BE2C (cell line): Measurements from ENCODE around the gene SAMD10.
"Not testable (repeated sequence)": the region's sequence is repeated elsewhere in the genome, so short reads cannot be mapped to it uniquely, and the experiment has no call there.

Source experiments
- DNase-seq: peaks from one replicate; pipeline ENCODE4 v3.0.0-alpha.2; 2020
- H3K27me3 ChIP-seq: fragments of 250-450 bp; sonication (Bioruptor Pico); 2 replicates; pipeline ENCODE4 v1.5.1; 2020; ENCODE audit warnings: mild to moderate bottlenecking
- H3K36me3 ChIP-seq: fragments of 250-450 bp; sonication (Bioruptor Pico); 2 replicates; pipeline ENCODE4 v1.5.1; 2020; ENCODE audit warnings: mild to moderate bottlenecking
- H3K4me1 ChIP-seq: fragments of 250-450 bp; sonication (Bioruptor Pico); 2 replicates; pipeline ENCODE4 v1.5.1; 2020
- H3K4me3 ChIP-seq: 2 replicates; pipeline ENCODE4 v1.5.1; 2011; ENCODE audit warnings: low read depth, low read length
- H3K9me3 ChIP-seq: fragments of 250-450 bp; sonication (Bioruptor Pico); 2 replicates; pipeline ENCODE4 v1.5.1; 2020
- TF ChIP-seq, protein P1 (sequence below): IDR thresholded peaks from 2 replicates; pipeline ENCODE4 v1.5.1; 2012; ENCODE audit warnings: mild to moderate bottlenecking, low read depth, low read length

Gene SAMD10

DNA sequence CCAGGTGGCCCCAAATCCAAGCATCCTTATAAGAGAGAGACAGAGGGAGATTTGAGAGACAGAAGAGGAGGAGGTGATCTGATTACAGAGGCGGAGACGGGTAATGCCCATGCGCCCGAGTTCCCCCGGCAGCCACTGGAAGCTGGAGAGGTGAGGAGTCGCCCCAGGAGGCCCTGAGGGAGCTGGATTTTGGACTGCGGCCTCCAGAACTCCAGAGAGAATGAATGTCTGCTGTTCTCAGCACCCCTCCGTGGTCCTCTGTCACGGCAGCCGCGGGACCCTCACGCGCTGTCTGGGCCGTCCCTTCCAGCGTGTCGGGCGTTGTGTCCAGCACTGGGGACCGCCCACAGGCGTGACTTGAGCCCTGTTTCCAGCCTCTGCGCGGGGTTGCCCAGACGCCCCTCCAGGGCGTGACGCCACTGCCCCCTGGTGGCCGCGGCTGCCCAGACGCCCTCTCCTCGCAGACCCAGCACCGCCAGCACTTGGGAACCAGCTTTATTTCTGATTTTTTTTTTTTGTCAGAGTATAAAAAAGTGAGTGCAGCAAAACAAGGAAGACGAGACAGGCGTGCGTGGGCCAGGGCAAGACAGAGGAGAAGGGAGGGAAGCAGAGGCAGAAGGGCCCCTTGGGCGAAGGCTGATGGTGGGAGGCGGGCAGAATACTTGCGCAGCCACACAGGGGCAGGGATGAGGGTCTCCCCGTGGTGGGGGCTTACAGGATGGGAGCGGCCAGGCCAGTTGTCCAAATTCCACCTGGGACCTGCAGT, 5.6 kb downstream of the SAMD10 start:
- TF ChIP-seq, protein P1, sequence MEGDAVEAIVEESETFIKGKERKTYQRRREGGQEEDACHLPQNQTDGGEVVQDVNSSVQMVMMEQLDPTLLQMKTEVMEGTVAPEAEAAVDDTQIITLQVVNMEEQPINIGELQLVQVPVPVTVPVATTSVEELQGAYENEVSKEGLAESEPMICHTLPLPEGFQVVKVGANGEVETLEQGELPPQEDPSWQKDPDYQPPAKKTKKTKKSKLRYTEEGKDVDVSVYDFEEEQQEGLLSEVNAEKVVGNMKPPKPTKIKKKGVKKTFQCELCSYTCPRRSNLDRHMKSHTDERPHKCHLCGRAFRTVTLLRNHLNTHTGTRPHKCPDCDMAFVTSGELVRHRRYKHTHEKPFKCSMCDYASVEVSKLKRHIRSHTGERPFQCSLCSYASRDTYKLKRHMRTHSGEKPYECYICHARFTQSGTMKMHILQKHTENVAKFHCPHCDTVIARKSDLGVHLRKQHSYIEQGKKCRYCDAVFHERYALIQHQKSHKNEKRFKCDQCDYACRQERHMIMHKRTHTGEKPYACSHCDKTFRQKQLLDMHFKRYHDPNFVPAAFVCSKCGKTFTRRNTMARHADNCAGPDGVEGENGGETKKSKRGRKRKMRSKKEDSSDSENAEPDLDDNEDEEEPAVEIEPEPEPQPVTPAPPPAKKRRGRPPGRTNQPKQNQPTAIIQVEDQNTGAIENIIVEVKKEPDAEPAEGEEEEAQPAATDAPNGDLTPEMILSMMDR = peak; percentile 98
- DNase-seq = peak; percentile 94
- no peaks in the 10 kb centered on the region for H3K36me3 ChIP-seq
- H3K4me1 ChIP-seq = peaks cover 4% of the 10 kb centered on the region; the same call in 1 of the 2 replicates
- no peaks in the 10 kb centered on the region for H3K9me3 ChIP-seq
- no peaks in the 10 kb centered on the region for H3K27me3 ChIP-seq
- H3K4me3 ChIP-seq = peak overlapping the region; percentile 57

- TF ChIP-seq, protein P1 = no peak
- Histone ChIP-seq H3K27me3 (no peaks in the 10 kb centered on the region), H3K36me3 (no peaks in the 10 kb centered on the region; the same call in 1 of the 2 replicates), H3K4me3 (no peak overlapping the region; the same call in 1 of the 2 replicates), H3K9me3 (no peaks in the 10 kb centered on the region), H3K4me1 (no peaks in the 10 kb centered on the region)
- DNase-seq = no peak
Observed at GRCh38 chr20:63973160-63973479, 6.3 kb downstream of the SAMD10 start.

DNA sequence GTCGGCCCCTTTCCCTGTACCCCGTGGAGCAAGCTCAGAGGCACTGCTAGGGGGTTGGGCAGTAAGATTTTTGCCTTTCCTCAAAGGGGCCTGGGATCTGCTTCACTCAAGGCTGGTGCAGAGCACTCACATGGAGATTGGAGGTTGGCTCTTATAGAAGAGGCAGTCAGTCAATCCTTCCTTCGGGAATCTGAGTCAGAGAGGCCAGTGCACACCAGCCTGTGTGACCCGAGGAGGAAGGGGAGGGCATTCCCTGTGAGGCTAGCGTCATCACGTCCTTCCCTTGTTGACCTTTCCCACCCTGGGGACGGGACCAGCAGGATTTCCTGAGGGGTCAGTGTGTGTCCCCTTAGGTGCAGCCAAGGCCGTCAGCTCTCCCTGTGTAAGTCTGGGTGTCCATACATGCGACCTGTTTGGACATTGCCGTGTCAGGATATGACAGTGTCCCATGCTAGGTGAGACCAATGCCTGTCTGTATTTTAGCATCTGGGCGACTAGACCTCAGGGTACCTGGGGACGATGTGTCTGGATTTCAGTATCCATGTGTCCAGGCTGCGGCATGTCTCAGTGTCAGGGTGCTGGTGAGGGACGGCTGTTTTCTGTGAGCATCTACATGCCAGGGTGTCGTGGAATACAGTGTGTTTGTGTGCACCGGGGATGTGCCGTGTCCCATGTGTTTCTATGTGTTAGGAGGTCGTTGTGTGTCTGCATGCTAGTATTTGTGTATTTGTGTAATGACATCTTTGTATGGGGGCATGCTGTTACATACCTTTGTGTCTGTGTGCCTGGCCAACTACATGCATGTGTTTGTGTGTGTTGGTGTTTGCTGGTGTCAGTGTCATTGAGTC, 6.9 kb downstream of the SAMD10 start:
- Histone ChIP-seq H3K4me1 (no peaks in the 10 kb centered on the region), H3K9me3 (no peaks in the 10 kb centered on the region), H3K4me3 (no peak overlapping the region), H3K27me3 (no peaks in the 10 kb centered on the region), H3K36me3 (no peaks in the 10 kb centered on the region; the same call in 1 of the 2 replicates)
- TF ChIP-seq, protein P1 = no peak
- DNase-seq = no peak

DNA sequence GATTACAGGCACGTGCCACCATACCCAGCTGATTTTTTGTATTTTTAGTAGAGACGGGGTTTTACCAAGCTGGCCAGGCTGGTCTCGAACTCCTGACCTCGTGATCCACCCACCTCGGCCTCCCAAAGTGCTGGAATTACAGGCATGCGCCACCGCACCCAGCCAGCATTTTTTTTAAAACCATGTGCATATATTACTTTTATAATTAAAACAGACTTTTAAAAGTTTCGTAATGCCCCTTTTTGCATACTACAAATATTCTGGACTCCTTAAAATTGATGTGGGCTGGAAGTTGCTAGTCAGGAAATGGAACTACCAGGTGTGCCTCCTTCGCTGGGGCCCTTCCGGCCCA, 7.5 kb downstream of the SAMD10 start:
- not testable (repeated sequence) for DNase-seq, H3K9me3 ChIP-seq, H3K4me1 ChIP-seq, H3K27me3 ChIP-seq, H3K4me3 ChIP-seq, H3K36me3 ChIP-seq

DNA sequence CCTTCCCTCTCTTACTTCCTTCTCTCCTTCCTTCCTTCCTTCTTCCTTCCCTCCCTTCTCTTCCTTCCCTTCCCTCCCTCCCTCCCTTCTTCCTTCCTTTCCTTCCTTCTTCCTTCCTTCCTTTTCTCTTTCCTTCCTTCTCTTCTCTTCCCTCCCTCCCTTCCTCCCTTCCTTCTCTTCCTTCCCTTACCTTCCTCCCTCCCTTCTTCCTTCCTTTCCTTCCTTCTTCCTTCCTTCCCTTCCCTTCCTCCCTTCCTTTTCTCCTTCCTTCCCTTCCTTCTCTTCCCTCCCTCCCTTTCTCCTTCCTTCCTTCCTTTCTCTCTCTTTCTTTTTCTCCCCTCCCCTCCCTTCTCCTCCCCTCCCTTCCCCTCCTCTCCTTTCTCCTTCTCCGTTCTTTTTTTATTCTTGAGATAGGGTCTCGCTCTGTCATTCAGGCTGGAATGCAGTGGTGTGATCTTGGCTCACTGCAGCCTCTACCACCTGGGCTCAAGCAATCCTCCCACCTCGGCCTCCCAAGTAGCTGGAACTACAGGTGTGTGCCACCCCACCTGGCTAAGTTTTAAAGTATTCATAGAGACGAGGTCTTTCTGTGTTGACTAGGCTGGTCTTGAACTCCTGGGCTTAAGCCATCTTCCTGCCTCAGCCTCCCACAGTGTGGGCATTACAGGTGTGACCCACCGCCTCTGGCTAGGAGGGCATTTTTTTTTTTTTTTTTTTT, 8.6 kb downstream of the SAMD10 start:
- no peak overlapping the region for H3K4me3 ChIP-seq
- H3K27me3 ChIP-seq = no peaks in the 10 kb centered on the region
- TF ChIP-seq, protein P1 = no peak
- no peaks in the 10 kb centered on the region for H3K4me1 ChIP-seq
- H3K9me3 ChIP-seq = no peaks in the 10 kb centered on the region
- H3K36me3 ChIP-seq = peaks cover 13% of the 10 kb centered on the region
- no peak for DNase-seq

GRCh38 chr20:63969838-63970713, 9.4 kb downstream of the SAMD10 start, which contains the start of gene ZNF512B:
ZNF512B (minus strand) TSS chr20:63969930; CDS start chr20:63967950, 1,980 bp downstream.
- TF ChIP-seq, protein P1 = no peak
- Histone ChIP-seq H3K4me1 (no peaks in the 10 kb centered on the region), H3K27me3 (no peaks in the 10 kb centered on the region), H3K36me3 (peaks cover 13% of the 10 kb centered on the region), H3K9me3 (no peaks in the 10 kb centered on the region), H3K4me3 (peak within 1 kb of the TSS; percentile 74)
- peak; percentile 87 for DNase-seq
